Neural crest cell (in vitro differentiated cells): ENCODE results near the gene MEGF6. TPM values are rescaled to one million over a fixed set of nuclear protein-coding genes. Genes with fewer than 3 reads are reported as not detected.
"Not testable (repeated sequence)": the region's sequence is repeated elsewhere in the genome, so short reads cannot be mapped to it uniquely, and the experiment has no call there.

Experiments used
- DNase-seq: peaks from one replicate; pipeline ENCODE4 v3.0.0; 2021; ENCODE audit warnings: low read depth, mixed read lengths, low spot score
- H3K27ac Mint-ChIP-seq: one replicate; pipeline ENCODE4 v1.8.0; 2021; ENCODE audit warnings: mild to moderate bottlenecking, mixed read lengths; ENCODE audit not compliant: unreplicated experiment
- H3K27me3 Mint-ChIP-seq: 2 replicates; pipeline ENCODE4 v1.8.0; 2021; ENCODE audit warnings: low read depth, mild to moderate bottlenecking, mixed read lengths
- H3K36me3 Mint-ChIP-seq: 2 replicates; pipeline ENCODE4 v1.8.0; 2021; ENCODE audit warnings: low read depth, mild to moderate bottlenecking, mixed read lengths
- H3K4me1 Mint-ChIP-seq: 2 replicates; pipeline ENCODE4 v1.8.0; 2021; ENCODE audit warnings: mixed read lengths
- H3K4me3 Mint-ChIP-seq: one replicate; pipeline ENCODE4 v1.8.0; 2021; ENCODE audit warnings: mild to moderate bottlenecking, mixed read lengths
- H3K9me3 Mint-ChIP-seq: 2 replicates; pipeline ENCODE4 v1.8.0; 2021; ENCODE audit warnings: mixed read lengths
- total RNA-seq: library from RNA; stranded (reverse); gene quantifications from 2 replicates; pipeline ENCODE4 v1.2.1, GENCODE V29; 2021
- TF ChIP-seq, protein P1 (sequence below): fragments of 200-600 bp; sonication (generic); conservative IDR thresholded peaks from 2 replicates; pipeline ENCODE4 v1.5.0; 2021; ENCODE audit warnings: antibody characterized with exemption, mild to moderate bottlenecking

The MEGF6 gene
- total RNA-seq, 1 donor from 2014 or later = 36.7 TPM

DNA sequence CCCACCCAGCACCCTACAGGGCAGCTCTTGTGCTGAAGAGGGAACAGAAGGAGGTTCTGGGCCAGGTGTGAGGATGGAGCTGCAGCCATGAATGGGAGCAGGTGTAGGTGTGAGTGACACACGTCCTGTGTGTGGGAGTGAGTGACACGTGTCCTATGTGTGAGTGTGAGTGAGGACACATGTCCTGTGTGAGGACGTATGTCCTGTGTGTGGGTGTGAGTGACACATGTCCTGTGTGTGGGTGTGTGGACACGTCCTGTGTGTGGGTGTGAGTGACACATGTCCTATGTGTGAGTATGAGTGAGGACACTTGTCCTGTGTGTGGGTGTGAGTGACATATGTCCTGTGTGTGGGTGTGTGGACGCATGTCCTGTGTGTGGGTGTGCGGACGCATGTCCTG lies 26.4 kb downstream of the MEGF6 start:
- no peak overlapping the region for H3K4me3 Mint-ChIP-seq
- no peak overlapping the region for H3K27ac Mint-ChIP-seq
- H3K36me3 Mint-ChIP-seq = no peaks in the 10 kb centered on the region
- no peaks in the 10 kb centered on the region for H3K27me3 Mint-ChIP-seq
- DNase-seq = no peak
- H3K9me3 Mint-ChIP-seq = no peaks in the 10 kb centered on the region
- TF ChIP-seq, protein P1, sequence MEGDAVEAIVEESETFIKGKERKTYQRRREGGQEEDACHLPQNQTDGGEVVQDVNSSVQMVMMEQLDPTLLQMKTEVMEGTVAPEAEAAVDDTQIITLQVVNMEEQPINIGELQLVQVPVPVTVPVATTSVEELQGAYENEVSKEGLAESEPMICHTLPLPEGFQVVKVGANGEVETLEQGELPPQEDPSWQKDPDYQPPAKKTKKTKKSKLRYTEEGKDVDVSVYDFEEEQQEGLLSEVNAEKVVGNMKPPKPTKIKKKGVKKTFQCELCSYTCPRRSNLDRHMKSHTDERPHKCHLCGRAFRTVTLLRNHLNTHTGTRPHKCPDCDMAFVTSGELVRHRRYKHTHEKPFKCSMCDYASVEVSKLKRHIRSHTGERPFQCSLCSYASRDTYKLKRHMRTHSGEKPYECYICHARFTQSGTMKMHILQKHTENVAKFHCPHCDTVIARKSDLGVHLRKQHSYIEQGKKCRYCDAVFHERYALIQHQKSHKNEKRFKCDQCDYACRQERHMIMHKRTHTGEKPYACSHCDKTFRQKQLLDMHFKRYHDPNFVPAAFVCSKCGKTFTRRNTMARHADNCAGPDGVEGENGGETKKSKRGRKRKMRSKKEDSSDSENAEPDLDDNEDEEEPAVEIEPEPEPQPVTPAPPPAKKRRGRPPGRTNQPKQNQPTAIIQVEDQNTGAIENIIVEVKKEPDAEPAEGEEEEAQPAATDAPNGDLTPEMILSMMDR = no peak
- peaks cover 15% of the 10 kb centered on the region for H3K4me1 Mint-ChIP-seq

- H3K4me1 Mint-ChIP-seq, H3K36me3 Mint-ChIP-seq, H3K27me3 Mint-ChIP-seq, H3K4me3 Mint-ChIP-seq, H3K9me3 Mint-ChIP-seq, H3K27ac Mint-ChIP-seq, DNase-seq: not testable (repeated sequence)
Measured at GRCh38 chr1:3583751-3584150, 27.6 kb downstream of the MEGF6 start.

DNA sequence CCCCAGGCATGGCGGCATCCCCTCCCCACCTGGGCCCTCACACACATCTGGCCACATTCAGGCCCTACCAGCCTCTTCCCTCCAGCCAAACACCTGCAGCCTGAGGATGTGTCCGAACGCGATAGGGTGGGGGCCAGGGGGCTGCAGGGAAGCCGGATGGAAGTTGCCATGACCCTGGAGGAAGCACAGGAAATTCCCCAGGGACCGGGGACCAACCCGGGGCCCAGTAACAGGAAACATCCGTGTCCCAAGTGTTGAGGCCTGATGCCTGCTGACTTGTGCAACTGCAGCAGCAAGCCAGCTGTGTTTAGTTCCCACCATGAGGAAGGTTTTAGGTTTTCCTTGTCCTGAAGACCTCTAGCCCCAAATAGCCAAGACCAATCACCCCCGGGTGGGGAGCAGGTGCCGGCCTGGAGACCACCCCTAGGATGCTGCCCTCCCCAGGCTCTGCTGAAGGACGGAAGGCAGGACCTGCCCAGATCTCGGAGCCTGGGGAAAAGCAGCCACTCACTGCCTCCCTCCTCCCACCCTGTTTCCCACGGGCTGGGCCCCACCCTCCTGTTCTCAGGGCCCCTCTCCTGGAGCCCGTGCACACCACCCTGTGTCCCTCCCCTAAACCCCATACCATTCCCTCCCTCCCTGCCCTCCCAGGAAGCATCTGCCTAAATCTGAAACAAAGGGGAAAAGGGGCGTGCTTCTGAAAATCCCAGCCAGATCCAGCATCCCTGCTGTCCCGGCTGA lies 29.8 kb downstream of the MEGF6 start:
- TF ChIP-seq, protein P1 = no peak
- Mint-ChIP-seq H3K9me3 (no peaks in the 10 kb centered on the region), H3K4me1 (peaks cover 4% of the 10 kb centered on the region), H3K36me3 (no peaks in the 10 kb centered on the region), H3K27me3 (no peaks in the 10 kb centered on the region), H3K4me3 (no peak overlapping the region), H3K27ac (no peak overlapping the region)
- no peak for DNase-seq

GRCh38 chr1:3580231-3580630 lies 31.1 kb downstream of the MEGF6 start:
- TF ChIP-seq, protein P1 = no peak
- Mint-ChIP-seq H3K4me3 (no peak overlapping the region), H3K27ac (no peak overlapping the region), H3K9me3 (no peaks in the 10 kb centered on the region), H3K36me3 (no peaks in the 10 kb centered on the region), H3K27me3 (no peaks in the 10 kb centered on the region), H3K4me1 (peaks cover 4% of the 10 kb centered on the region)
- no peak for DNase-seq

GRCh38 chr1:3579626-3580025 lies 31.7 kb downstream of the MEGF6 start:
- TF ChIP-seq, protein P1 = no peak
- Mint-ChIP-seq H3K27me3 (no peaks in the 10 kb centered on the region), H3K4me1 (peaks cover 4% of the 10 kb centered on the region), H3K27ac (no peak overlapping the region), H3K9me3 (no peaks in the 10 kb centered on the region), H3K36me3 (no peaks in the 10 kb centered on the region), H3K4me3 (no peak overlapping the region)
- no peak for DNase-seq

DNA sequence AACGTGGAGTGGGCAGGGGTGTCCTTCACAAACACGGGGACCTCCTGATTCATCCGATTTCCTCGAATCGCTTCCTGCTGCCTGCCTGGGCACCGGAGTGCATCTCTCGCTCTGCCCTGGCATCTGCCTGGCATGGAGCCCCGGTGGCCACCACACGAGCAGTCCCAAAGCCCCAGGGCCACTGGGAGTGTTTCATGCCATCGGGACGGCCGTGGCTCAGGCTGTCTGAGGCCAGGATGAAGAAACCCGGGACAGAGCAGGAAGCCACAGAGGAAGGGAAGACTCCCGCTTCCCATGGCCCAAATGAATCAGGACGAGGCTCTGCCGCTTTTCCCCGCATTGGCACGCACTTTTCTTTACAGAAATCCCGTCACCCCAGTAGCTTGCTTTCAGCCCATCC lies 32.4 kb downstream of the MEGF6 start:
- DNase-seq = no peak
- TF ChIP-seq, protein P1 = no peak
- Mint-ChIP-seq H3K9me3 (no peaks in the 10 kb centered on the region), H3K27me3 (no peaks in the 10 kb centered on the region), H3K36me3 (no peaks in the 10 kb centered on the region), H3K27ac (no peak overlapping the region), H3K4me1 (peaks cover 4% of the 10 kb centered on the region), H3K4me3 (no peak overlapping the region)
